Neutrophil (primary cell): Measurements from ENCODE around the gene YDJC.

Experiments used
- H3K27ac ChIP-seq: fragments of 200-600 bp; sonication (generic); 2 replicates; pipeline ENCODE4 v1.5.1; 2016; ENCODE audit warnings: mild to moderate bottlenecking, moderate library complexity
- H3K27me3 ChIP-seq: fragments of 200-600 bp; sonication (generic); 2 replicates; pipeline ENCODE4 v1.6.0; 2016; ENCODE audit warnings: mild to moderate bottlenecking
- H3K36me3 ChIP-seq: fragments of 200-600 bp; sonication (generic); 2 replicates; pipeline ENCODE4 v1.5.1; 2017
- H3K4me1 ChIP-seq, 2 experiments: fragments of 200-600 bp in 1 of 2; sonication (generic) in 1 of 2; 1 replicate in 1 of 2; 2 replicates in 1 of 2; pipeline versions ENCODE4 v1.5.1 to v1.6.1; 2013 to 2016; ENCODE audit warnings: low read depth in 1 of 2, low read length in 1 of 2, mild to moderate bottlenecking in 1 of 2, moderate library complexity in 1 of 2; ENCODE audit not compliant: control insufficient read depth in 1 of 2, insufficient read depth in 1 of 2
- H3K4me3 ChIP-seq, 2 experiments: fragments of 200-600 bp in 1 of 2; sonication (generic) in 1 of 2; 1 replicate in 1 of 2; 2 replicates in 1 of 2; pipeline ENCODE4 v1.5.1; 2013 to 2016; ENCODE audit warnings: low read depth in 1 of 2, low read length in 1 of 2, mild to moderate bottlenecking in 1 of 2, moderate library complexity in 1 of 2
- H3K9me3 ChIP-seq: fragments of 200-600 bp; sonication (generic); 2 replicates; pipeline ENCODE4 v1.5.1; 2016
- TF ChIP-seq, protein P1 (sequence below): fragments of 200-600 bp; sonication (generic); IDR thresholded peaks from 2 replicates; pipeline ENCODE4 v1.5.1; 2016; ENCODE audit warnings: antibody characterized with exemption

The YDJC gene

DNA sequence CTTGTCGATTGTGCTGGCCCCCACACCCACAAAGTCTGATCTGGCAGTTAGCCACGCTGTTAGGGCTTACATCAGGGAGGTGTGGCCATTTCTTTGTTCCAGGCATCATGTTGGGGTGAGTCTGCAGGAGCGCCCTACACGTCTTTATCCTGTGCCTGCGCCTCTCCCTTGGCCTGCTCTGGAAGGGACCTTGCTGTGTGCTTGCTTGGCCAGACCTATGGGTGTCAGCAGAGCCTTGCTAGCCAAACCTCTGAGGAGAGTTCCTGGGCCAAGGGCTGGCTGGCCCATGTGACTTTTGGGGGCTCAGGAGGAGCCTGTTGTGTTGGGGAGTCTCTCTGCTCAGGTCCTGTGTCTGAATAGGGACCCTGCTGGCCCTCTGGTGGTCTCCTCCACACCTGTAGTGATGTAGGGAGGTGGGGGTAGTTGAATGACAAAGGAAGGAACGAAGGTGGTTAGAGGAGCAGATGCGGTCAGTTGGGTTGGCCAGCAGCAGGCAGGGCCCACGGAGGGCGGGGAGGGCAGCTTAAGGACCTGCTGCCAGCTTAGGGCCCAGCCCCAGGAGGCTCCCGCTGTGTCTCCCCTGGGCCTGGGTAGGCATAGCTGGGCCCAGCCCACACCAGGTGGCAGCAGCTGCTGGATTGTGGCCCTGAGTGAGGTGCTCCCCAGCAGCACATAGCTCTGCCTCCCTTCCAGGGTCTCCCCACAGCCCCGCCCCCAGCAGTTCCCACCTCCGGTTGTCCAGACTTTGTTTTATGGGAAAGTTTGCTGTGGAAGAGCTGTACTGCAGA lies 43.9 kb upstream of the YDJC start:
- Histone ChIP-seq H3K27ac (no peak overlapping the region), H3K4me1 (peaks cover 0 to 4% of the 10 kb centered on the region in 2 experiments), H3K27me3 (no peaks in the 10 kb centered on the region), H3K4me3 (no peak overlapping the region), H3K9me3 (no peaks in the 10 kb centered on the region), H3K36me3 (peaks cover 69% of the 10 kb centered on the region)
- TF ChIP-seq, protein P1, sequence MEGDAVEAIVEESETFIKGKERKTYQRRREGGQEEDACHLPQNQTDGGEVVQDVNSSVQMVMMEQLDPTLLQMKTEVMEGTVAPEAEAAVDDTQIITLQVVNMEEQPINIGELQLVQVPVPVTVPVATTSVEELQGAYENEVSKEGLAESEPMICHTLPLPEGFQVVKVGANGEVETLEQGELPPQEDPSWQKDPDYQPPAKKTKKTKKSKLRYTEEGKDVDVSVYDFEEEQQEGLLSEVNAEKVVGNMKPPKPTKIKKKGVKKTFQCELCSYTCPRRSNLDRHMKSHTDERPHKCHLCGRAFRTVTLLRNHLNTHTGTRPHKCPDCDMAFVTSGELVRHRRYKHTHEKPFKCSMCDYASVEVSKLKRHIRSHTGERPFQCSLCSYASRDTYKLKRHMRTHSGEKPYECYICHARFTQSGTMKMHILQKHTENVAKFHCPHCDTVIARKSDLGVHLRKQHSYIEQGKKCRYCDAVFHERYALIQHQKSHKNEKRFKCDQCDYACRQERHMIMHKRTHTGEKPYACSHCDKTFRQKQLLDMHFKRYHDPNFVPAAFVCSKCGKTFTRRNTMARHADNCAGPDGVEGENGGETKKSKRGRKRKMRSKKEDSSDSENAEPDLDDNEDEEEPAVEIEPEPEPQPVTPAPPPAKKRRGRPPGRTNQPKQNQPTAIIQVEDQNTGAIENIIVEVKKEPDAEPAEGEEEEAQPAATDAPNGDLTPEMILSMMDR, result no peak

DNA sequence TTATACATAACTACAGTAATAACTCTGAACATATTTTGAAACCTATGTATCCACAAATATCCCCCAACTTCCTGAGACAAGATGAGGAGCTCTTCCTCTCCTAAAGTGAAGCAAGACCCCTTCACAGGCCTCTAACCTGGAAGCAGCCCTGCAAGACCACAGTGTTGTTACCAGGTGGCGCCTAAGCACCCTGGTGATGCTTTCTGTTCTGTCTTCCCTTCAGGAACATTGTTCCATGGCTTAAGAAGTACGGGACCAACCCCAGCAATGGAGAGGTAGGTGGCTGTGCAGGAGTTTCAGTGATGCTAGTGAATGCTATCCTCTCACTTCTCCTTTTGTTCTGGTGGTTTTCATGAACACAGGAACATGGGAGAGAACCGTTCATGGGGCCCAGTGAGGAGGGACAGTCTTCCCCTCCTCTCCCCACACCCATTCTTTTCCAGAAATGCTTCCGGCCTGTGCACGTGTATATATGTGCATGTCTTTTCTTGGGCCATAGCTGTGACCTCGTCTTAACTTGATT lies 42.3 kb upstream of the YDJC start:
- Histone ChIP-seq H3K9me3 (no peaks in the 10 kb centered on the region), H3K36me3 (peaks cover 63% of the 10 kb centered on the region), H3K27ac (no peak overlapping the region), H3K4me1 (peaks cover 0 to 4% of the 10 kb centered on the region in 2 experiments), H3K27me3 (no peaks in the 10 kb centered on the region), H3K4me3 (no peak overlapping the region)
- TF ChIP-seq, protein P1, result no peak

DNA sequence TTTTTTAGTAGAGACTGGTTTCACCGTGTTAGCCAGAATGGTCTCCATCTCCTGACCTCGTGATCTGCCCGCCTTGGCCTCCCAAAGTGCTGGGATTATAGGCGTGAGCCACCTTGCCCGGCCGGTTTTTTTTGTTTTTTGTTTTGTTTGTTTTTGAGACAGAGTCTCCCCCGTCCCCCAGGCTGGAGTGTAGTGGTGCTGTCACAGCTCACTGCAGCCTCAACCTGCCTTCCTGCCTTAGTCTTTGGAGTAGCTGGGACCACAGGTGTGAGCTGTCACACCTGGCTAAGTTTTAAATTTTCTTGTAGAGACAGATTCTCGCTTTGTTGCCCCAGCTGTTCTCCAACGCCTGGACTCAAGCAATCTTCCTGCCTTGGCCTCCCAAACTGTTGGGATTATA lies 39.2 kb upstream of the YDJC start:
- Histone ChIP-seq H3K9me3 (no peaks in the 10 kb centered on the region), H3K27me3 (no peaks in the 10 kb centered on the region), H3K4me1 (peaks cover 11 to 15% of the 10 kb centered on the region in 2 experiments), H3K36me3 (peaks cover 37% of the 10 kb centered on the region), H3K4me3 (no peak overlapping the region), H3K27ac (no peak overlapping the region)
- TF ChIP-seq, protein P1, result no peak

DNA sequence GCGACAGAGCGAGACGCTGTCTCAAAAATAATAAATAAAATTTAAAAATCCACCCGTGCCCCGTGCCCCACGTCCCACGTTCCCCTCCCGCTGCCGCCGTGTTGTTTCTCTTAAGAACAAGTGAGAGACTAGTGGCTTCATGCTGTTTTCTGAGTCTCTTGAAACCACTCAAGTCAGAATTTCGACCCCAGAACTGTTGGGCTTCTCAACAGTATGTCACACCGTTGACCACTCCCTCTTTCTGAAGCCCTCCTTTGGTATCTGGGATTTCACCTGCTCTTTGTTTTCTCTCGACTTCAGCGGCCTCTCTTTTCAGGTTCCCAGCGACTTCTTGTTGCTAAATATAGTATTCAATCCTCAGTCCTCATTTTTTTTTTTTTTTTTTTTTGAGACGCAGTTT lies 37.0 kb upstream of the YDJC start:
- peak overlapping the region; percentile 83 to 94 for H3K4me3 ChIP-seq
- H3K27ac ChIP-seq, result peak overlapping the region; percentile 95
- H3K9me3 ChIP-seq, result no peaks in the 10 kb centered on the region
- peaks cover 15% of the 10 kb centered on the region for H3K36me3 ChIP-seq
- peaks cover 11 to 12% of the 10 kb centered on the region in 2 experiments for H3K4me1 ChIP-seq
- TF ChIP-seq, protein P1, result no peak
- H3K27me3 ChIP-seq, result no peaks in the 10 kb centered on the region

DNA sequence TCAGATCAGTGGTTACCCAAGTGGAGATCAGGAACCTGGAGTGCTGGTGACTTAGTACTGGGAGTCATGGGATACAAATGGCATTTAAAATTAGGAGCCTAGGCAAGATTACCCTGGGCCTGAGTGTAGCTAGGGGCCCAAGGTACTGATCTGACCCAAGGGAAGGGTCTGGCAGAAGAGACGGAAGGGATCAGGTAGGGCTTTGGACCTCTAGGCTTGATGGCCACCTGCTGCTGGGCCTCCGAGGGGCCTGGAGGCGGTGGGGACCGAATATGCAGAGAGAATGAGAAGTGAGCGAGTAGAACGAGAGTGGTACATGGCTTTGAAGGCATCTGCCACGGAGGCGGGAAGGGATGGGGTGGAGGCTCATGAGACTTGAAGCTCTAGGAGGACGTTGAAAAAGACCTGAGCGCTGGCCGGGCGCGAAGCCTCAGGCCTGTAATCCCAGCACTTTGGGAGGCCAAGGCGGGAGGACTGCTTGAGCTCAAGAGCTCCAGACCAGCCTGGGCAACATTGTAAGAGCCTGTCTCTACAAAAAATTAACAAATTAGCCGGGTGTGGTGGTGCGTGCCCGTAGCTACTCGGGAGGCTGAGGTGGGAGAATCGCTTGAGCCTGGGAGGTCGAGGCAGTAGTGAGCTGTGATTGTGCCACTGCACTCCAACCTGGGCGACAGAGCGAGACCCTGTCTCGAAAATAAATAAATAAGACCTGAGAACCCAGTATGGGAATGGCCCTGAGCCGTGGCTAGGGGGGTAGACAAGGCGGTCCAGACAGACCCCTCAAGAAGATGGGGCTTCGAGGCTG lies 35.4 kb upstream of the YDJC start:
- H3K9me3 ChIP-seq, result no peaks in the 10 kb centered on the region

More for the DNA sequence above, 35.4 kb upstream of the YDJC start:
- Histone ChIP-seq H3K4me3 (peak overlapping the region; percentile 83 to 94), H3K27me3 (no peaks in the 10 kb centered on the region), H3K4me1 (peaks cover 11 to 12% of the 10 kb centered on the region in 2 experiments), H3K36me3 (no peaks in the 10 kb centered on the region), H3K27ac (peak overlapping the region; percentile 95)
- TF ChIP-seq, protein P1, result no peak
